ENCODE measurements around the gene AKAP17A. TPM values are rescaled to one million over a fixed set of nuclear protein-coding genes. Genes with fewer than 3 reads are reported as not detected.

Gene AKAP17A
- total RNA-seq, 4 donors from 2014 or later = 53.7 to 134 (median 97.7) TPM

DNA sequence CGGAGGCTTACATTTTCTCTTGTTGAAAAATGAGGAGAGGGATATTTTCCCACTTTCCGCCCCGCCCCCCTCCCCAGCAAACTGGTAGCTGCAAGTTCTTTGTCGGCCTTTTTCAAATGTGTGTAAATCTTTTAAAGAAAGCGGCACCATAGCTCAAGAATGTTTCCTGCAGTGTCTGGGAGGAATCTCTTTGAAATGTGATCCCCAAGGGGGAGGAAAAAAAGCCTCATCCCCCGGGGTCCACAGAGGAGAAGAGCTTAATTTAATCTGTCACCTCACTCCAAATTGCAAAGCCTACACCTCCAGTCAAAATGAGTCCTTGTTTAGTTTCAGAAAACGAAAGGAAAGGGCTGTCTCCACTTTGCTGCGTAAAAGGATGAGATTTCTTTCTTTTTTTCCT, 58.2 kb downstream of the AKAP17A start:
- intact Hi-C loops (cut with DNase I; ENCODE audit: low total_unique reads) (loop anchor here (5.0 kb wide), 1 partner anchor 943 kb away; no protein-coding TSS in a partner anchor), in situ Hi-C loops (cut with MboI; ENCODE audit: low pct_ligation_motif_present in 1 of 4, low pct_unique_long_range_greater_than_20kb in 1 of 4, low sequenced_read_pairs in 3 of 4) (loop anchor here in 3 of 4 donors (25.0 kb wide), 1 partner anchor 938 kb away; no protein-coding TSS in a partner anchor)
- H3K36me3 ChIP-seq = no peaks in the 10 kb centered on the region
- no peak overlapping the region for H3K4me3 ChIP-seq
- TF ChIP-seq POLR2A (IDR thresholded peaks at IDR 0.05) (no peak), POLR2AphosphoS5 (IDR thresholded peaks at IDR 0.05) (no peak), EP300 (IDR thresholded peaks at IDR 0.05; ENCODE audit: low read depth) (no peak)
- TF ChIP-seq, protein P1, sequence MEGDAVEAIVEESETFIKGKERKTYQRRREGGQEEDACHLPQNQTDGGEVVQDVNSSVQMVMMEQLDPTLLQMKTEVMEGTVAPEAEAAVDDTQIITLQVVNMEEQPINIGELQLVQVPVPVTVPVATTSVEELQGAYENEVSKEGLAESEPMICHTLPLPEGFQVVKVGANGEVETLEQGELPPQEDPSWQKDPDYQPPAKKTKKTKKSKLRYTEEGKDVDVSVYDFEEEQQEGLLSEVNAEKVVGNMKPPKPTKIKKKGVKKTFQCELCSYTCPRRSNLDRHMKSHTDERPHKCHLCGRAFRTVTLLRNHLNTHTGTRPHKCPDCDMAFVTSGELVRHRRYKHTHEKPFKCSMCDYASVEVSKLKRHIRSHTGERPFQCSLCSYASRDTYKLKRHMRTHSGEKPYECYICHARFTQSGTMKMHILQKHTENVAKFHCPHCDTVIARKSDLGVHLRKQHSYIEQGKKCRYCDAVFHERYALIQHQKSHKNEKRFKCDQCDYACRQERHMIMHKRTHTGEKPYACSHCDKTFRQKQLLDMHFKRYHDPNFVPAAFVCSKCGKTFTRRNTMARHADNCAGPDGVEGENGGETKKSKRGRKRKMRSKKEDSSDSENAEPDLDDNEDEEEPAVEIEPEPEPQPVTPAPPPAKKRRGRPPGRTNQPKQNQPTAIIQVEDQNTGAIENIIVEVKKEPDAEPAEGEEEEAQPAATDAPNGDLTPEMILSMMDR (IDR thresholded peaks at IDR 0.05) = no peak
- H3K4me1 ChIP-seq = no peaks in the 10 kb centered on the region
- DNase-seq = no peak
- H3K27me3 ChIP-seq = no peaks in the 10 kb centered on the region
- peaks cover 5 to 7% of the 10 kb centered on the region in 2 donors for H3K9me3 ChIP-seq
- 35 to 44% methylated on average over 6 to 8 of the region's 8 CpGs for WGBS, 2 donors (ENCODE audit: low coverage in 1 of 2)
- no peak overlapping the region for H3K27ac ChIP-seq

Other genes with a start within 250 kb of the AKAP17A start
- 100 to 1,000 TPM; 473 to 699 (median 574) TPM for gene SLC25A6, start 199.5 kb upstream of the AKAP17A start, total RNA-seq
- 10 to 100 TPM in 3 of 4 donors, 1 to 10 TPM in 1; 3.4 to 20.3 (median 18.4) TPM for gene ASMTL, start 138.7 kb upstream of the AKAP17A start, total RNA-seq
- gene P2RY8, start 54.4 kb upstream of the AKAP17A start, total RNA-seq = 1 to 10 TPM in 2 of 4 donors, under 1 TPM in 1, not detected in 1; 0.55 to 6.0 (median 3.0) TPM
- gene ASMT, start 23.5 kb downstream of the AKAP17A start, total RNA-seq = not detected

Data from transverse colon (tissue), 4 donors.